GM12878 (cell line): ENCODE measurements around the gene ZSCAN4. TPM values are rescaled to one million over a fixed set of nuclear protein-coding genes. Genes with fewer than 3 reads are reported as not detected.

Source experiments
- ATF3 ChIP-seq: IDR thresholded peaks from 2 replicates; pipeline ENCODE4 v1.6.1; 2011; ENCODE audit warnings: low read depth, mild to moderate bottlenecking, low read length, moderate library complexity, borderline replicate concordance; ENCODE audit errors: extremely low read depth
- FOXK2 ChIP-seq: fragments of 450-650 bp; IDR thresholded peaks from 2 replicates; pipeline ENCODE4 v1.6.1; 2017; ENCODE audit warnings: mild to moderate bottlenecking, moderate library complexity
- KLF5 ChIP-seq: fragments of 450-650 bp; IDR thresholded peaks from 2 replicates; pipeline ENCODE4 v1.6.1; 2014; ENCODE audit warnings: mild to moderate bottlenecking; ENCODE audit not compliant: partially characterized antibody
- POU2F2 ChIP-seq: IDR thresholded peaks from 3 replicates; pipeline ENCODE4 v1.6.1; 2011; ENCODE audit warnings: low read depth, mild to moderate bottlenecking, low read length, borderline replicate concordance
- TCF3 ChIP-seq: IDR thresholded peaks from 2 replicates; pipeline ENCODE4 v1.6.1; 2012; ENCODE audit warnings: low read depth, mild to moderate bottlenecking, low read length, borderline replicate concordance; ENCODE audit not compliant: insufficient read depth
- polyA plus RNA-seq, 11 experiments: library from polyadenylated mRNA; depleted of rRNA in 4 of 11; unstranded in 6 of 11; stranded (reverse) in 5 of 11; fragments of >200 nt; fragmentation: Nextera tagmentation in 4 of 11; fragmentation: Illumina TruSeq in 1 of 11; extraction: Ambion mirVana in 4 of 11; extraction: Trizol in 1 of 11; gene quantifications; 1 replicate in 1 of 11; 2 replicates in 10 of 11; pipeline versions ENCODE4 v1.2.1 to v1.2.3, GENCODE V29; 2011 to 2016; ENCODE audit warnings: inconsistent platforms in 2 of 11, missing spikeins in 2 of 11, low read depth in 1 of 11
- total RNA-seq, 4 experiments: library from RNA; depleted of rRNA in 3 of 4; stranded (reverse); fragments of >200 nt in 3 of 4; fragmentation: Illumina TruSeq in 1 of 4; extraction: Trizol in 1 of 4; gene quantifications; 2 replicates each; pipeline versions ENCODE4 v1.2.1 to v1.2.3, GENCODE V29; 2013 to 2021
- TF ChIP-seq, protein P1 (sequence below): IDR thresholded peaks from 2 replicates; pipeline ENCODE4 v1.6.1; 2011; ENCODE audit warnings: low read depth, low read length, improper control_type of control experiment, borderline replicate concordance
- TF ChIP-seq, protein P2 (sequence below): fragments of 450-650 bp; IDR thresholded peaks from 2 replicates; pipeline ENCODE4 v1.6.1; 2017; ENCODE audit warnings: mild to moderate bottlenecking, moderate library complexity
- TF ChIP-seq, protein P3 (sequence below): IDR thresholded peaks from 2 replicates; pipeline ENCODE4 v1.6.1; 2011; ENCODE audit warnings: mild to moderate bottlenecking, low read depth, low read length, moderate library complexity; ENCODE audit not compliant: insufficient replicate concordance

ZSCAN4 gene
- total and polyA plus RNA-seq, 10 of the 15 experiments (the other 5 are each of a cell fraction or from before 2014, with no cell fraction given): 0.04 to 0.10 (median 0.06) TPM; not detected in 7

GRCh38 chr19:57620673-57621348 lies 47.9 kb upstream of the ZSCAN4 start (continued):
- TF ChIP-seq ATF3 (no peak), TCF3 (no peak), KLF5 (peak; percentile 96), FOXK2 (no peak), POU2F2 (no peak)
- TF ChIP-seq, protein P1, sequence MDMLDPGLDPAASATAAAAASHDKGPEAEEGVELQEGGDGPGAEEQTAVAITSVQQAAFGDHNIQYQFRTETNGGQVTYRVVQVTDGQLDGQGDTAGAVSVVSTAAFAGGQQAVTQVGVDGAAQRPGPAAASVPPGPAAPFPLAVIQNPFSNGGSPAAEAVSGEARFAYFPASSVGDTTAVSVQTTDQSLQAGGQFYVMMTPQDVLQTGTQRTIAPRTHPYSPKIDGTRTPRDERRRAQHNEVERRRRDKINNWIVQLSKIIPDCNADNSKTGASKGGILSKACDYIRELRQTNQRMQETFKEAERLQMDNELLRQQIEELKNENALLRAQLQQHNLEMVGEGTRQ: no peak
- TF ChIP-seq, protein P2, sequence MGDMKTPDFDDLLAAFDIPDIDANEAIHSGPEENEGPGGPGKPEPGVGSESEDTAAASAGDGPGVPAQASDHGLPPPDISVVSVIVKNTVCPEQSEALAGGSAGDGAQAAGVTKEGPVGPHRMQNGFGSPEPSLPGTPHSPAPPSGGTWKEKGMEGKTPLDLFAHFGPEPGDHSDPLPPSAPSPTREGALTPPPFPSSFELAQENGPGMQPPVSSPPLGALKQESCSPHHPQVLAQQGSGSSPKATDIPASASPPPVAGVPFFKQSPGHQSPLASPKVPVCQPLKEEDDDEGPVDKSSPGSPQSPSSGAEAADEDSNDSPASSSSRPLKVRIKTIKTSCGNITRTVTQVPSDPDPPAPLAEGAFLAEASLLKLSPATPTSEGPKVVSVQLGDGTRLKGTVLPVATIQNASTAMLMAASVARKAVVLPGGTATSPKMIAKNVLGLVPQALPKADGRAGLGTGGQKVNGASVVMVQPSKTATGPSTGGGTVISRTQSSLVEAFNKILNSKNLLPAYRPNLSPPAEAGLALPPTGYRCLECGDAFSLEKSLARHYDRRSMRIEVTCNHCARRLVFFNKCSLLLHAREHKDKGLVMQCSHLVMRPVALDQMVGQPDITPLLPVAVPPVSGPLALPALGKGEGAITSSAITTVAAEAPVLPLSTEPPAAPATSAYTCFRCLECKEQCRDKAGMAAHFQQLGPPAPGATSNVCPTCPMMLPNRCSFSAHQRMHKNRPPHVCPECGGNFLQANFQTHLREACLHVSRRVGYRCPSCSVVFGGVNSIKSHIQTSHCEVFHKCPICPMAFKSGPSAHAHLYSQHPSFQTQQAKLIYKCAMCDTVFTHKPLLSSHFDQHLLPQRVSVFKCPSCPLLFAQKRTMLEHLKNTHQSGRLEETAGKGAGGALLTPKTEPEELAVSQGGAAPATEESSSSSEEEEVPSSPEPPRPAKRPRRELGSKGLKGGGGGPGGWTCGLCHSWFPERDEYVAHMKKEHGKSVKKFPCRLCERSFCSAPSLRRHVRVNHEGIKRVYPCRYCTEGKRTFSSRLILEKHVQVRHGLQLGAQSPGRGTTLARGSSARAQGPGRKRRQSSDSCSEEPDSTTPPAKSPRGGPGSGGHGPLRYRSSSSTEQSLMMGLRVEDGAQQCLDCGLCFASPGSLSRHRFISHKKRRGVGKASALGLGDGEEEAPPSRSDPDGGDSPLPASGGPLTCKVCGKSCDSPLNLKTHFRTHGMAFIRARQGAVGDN: no peak
- TF ChIP-seq, protein P3, sequence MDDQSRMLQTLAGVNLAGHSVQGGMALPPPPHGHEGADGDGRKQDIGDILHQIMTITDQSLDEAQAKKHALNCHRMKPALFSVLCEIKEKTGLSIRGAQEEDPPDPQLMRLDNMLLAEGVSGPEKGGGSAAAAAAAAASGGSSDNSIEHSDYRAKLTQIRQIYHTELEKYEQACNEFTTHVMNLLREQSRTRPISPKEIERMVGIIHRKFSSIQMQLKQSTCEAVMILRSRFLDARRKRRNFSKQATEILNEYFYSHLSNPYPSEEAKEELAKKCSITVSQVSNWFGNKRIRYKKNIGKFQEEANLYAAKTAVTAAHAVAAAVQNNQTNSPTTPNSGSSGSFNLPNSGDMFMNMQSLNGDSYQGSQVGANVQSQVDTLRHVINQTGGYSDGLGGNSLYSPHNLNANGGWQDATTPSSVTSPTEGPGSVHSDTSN: no peak
